Muscle of leg (tissue), 11 donors: Measurements from ENCODE around the gene WDR74. TPM values are rescaled to one million over a fixed set of nuclear protein-coding genes. Genes with fewer than 3 reads are reported as not detected.
"Not testable (repeated sequence)": the region's sequence is repeated elsewhere in the genome, so short reads cannot be mapped to it uniquely, and the experiment has no call there.

Experiments used
- DNase-seq: peaks from one replicate; pipeline ENCODE4 v3.0.0; 2013
- H3K27ac ChIP-seq: one replicate; pipeline ENCODE4 v1.5.1; 2013; ENCODE audit warnings: mild to moderate bottlenecking, low read length, control low read depth
- H3K27me3 ChIP-seq: one replicate; pipeline ENCODE4 v1.6.1; 2013; ENCODE audit warnings: low read length; ENCODE audit not compliant: control insufficient read depth, insufficient read depth
- H3K36me3 ChIP-seq: one replicate; pipeline ENCODE4 v1.6.1; 2013; ENCODE audit warnings: low read length; ENCODE audit not compliant: control insufficient read depth, insufficient read depth
- H3K4me1 ChIP-seq: one replicate; pipeline ENCODE4 v1.6.1; 2013; ENCODE audit warnings: low read length; ENCODE audit not compliant: control insufficient read depth, insufficient read depth
- H3K4me3 ChIP-seq: one replicate; pipeline ENCODE4 v1.5.1; 2013; ENCODE audit warnings: low read length, control low read depth
- H3K9me3 ChIP-seq: replicated peaks from 2 replicates; pipeline ENCODE4 v1.6.1; 2013; ENCODE audit warnings: low read depth, low read length; ENCODE audit not compliant: control insufficient read depth
- WGBS: methylation state at CpG from one replicate; pipeline ENCODE4 v1.1.5; 2013; ENCODE audit warnings: missing lambda C conversion rate; ENCODE audit not compliant: insufficient coverage; 5-methylcytosine and 5-hydroxymethylcytosine counted together
- polyA plus RNA-seq, 8 donors: library from polyadenylated mRNA; unstranded; fragments of 120-200 nt; gene quantifications; one replicate each; pipeline versions ENCODE4 v1.2.1 to v1.2.3, GENCODE V29; 2013; ENCODE audit warnings: inconsistent platforms in 1 of 8, low replicate concordance in 1 of 8; ENCODE audit not compliant: insufficient read length in 8 of 8, insufficient read depth in 1 of 8
- total RNA-seq: library from RNA; stranded (reverse); fragments of 120-200 nt; gene quantifications from one replicate; pipeline ENCODE4 v1.2.4, GENCODE V29; 2013

The WDR74 gene
- total and polyA plus RNA-seq, 9 donors, result 28.3 to 41.8 (median 34.9) TPM

GRCh38 chr11:62852523-62853188 lies 13.3 kb upstream of the WDR74 start:
- Histone ChIP-seq H3K27ac (no peak overlapping the region), H3K4me3 (no peak overlapping the region), H3K9me3 (no peaks in the 10 kb centered on the region), H3K36me3 (peaks cover 32% of the 10 kb centered on the region), H3K4me1 (peaks cover 14% of the 10 kb centered on the region), H3K27me3 (no peaks in the 10 kb centered on the region)
- no peak for DNase-seq

- no peak for DNase-seq
- no peak overlapping the region for H3K27ac ChIP-seq
- no peaks in the 10 kb centered on the region for H3K9me3 ChIP-seq
- no peaks in the 10 kb centered on the region for H3K27me3 ChIP-seq
- peaks cover 14% of the 10 kb centered on the region for H3K4me1 ChIP-seq
- H3K4me3 ChIP-seq, result no peak overlapping the region
- 42% methylated on average over 3 of the region's 3 CpGs for WGBS
- peaks cover 32% of the 10 kb centered on the region for H3K36me3 ChIP-seq
These were observed 12.6 kb upstream of the WDR74 start for GRCh38 chr11:62851807-62852522.

- DNase-seq, result no peak
- H3K9me3 ChIP-seq, result no peaks in the 10 kb centered on the region
- H3K27ac ChIP-seq, result no peak overlapping the region
- H3K27me3 ChIP-seq, result no peaks in the 10 kb centered on the region
- H3K4me1 ChIP-seq, result peaks cover 9% of the 10 kb centered on the region
- H3K36me3 ChIP-seq, result peaks cover 32% of the 10 kb centered on the region
- H3K4me3 ChIP-seq, result no peak overlapping the region
- WGBS, result 35% methylated on average over 4 of the region's 15 CpGs
These were observed 11.8 kb upstream of the WDR74 start for GRCh38 chr11:62850911-62851806.

GRCh38 chr11:62847767-62848314 lies 8.5 kb upstream of the WDR74 start:
- Histone ChIP-seq H3K27me3 (no peaks in the 10 kb centered on the region), H3K27ac (no peak overlapping the region), H3K9me3 (no peaks in the 10 kb centered on the region), H3K4me3 (no peak overlapping the region), H3K4me1 (no peaks in the 10 kb centered on the region), H3K36me3 (peaks cover 13% of the 10 kb centered on the region)
- no peak for DNase-seq
- WGBS, result no CpG with 5 or more reads among the region's 1 CpG

- Histone ChIP-seq H3K4me1 (peaks cover 10% of the 10 kb centered on the region), H3K9me3 (no peaks in the 10 kb centered on the region), H3K27me3 (no peaks in the 10 kb centered on the region), H3K27ac (no peak overlapping the region), H3K36me3 (peaks cover under 1% of the 10 kb centered on the region), H3K4me3 (no peak overlapping the region)
- no peak for DNase-seq
- 91% methylated on average over 3 of the region's 3 CpGs for WGBS
These were observed 6.8 kb upstream of the WDR74 start for GRCh38 chr11:62846177-62846576.

- WGBS, result no CpG with 5 or more reads among the region's 3 CpGs
- H3K4me3 ChIP-seq, result no peak overlapping the region
- peaks cover 19% of the 10 kb centered on the region for H3K4me1 ChIP-seq
- no peak for DNase-seq
- no peaks in the 10 kb centered on the region for H3K36me3 ChIP-seq
- no peaks in the 10 kb centered on the region for H3K27me3 ChIP-seq
- no peaks in the 10 kb centered on the region for H3K9me3 ChIP-seq
- no peak overlapping the region for H3K27ac ChIP-seq
These were observed 4.8 kb upstream of the WDR74 start for GRCh38 chr11:62844154-62844553.

- Histone ChIP-seq H3K27me3 (no peaks in the 10 kb centered on the region), H3K4me3 (no peak overlapping the region)
- 100% methylated on average over 2 of the region's 3 CpGs for WGBS
These were observed 4.1 kb upstream of the WDR74 start for GRCh38 chr11:62843466-62843865.

GRCh38 chr11:62842891-62843290 lies 3.5 kb upstream of the WDR74 start:
- not testable (repeated sequence) for DNase-seq, H3K36me3 ChIP-seq, H3K9me3 ChIP-seq, H3K4me3 ChIP-seq, H3K27me3 ChIP-seq
- 71% methylated on average over 5 of the region's 9 CpGs for WGBS
- Histone ChIP-seq H3K4me1 (peaks cover 29% of the 10 kb centered on the region), H3K27ac (peak overlapping the region; percentile 100)

More at GRCh38 chr11:62843466-62843865, 4.1 kb upstream of the WDR74 start:
- Histone ChIP-seq H3K4me1 (peaks cover 24% of the 10 kb centered on the region), H3K9me3 (no peaks in the 10 kb centered on the region), H3K27ac (no peak overlapping the region), H3K36me3 (no peaks in the 10 kb centered on the region)
- DNase-seq, result no peak

GRCh38 chr11:62842171-62842741 lies 2.9 kb upstream of the WDR74 start:
- peak overlapping the region; percentile 76 for H3K4me3 ChIP-seq
- H3K4me1 ChIP-seq, result peaks cover 29% of the 10 kb centered on the region
- DNase-seq, result no peak
- peaks cover 4% of the 10 kb centered on the region for H3K36me3 ChIP-seq
- H3K27ac ChIP-seq, result peak overlapping the region; percentile 100
- H3K27me3 ChIP-seq, result no peaks in the 10 kb centered on the region
- H3K9me3 ChIP-seq, result no peaks in the 10 kb centered on the region
- 3% methylated on average over 29 of the region's 30 CpGs for WGBS
